Activated T-cell treated with anti-CD3 and anti-CD28 coated beads, Interleukin-2, amount 50 U/mL, for 4 hours (primary cell): ENCODE results near the gene FHAD1. TPM values are rescaled to one million over a fixed set of nuclear protein-coding genes. Genes with fewer than 3 reads are reported as not detected.
"Not testable (repeated sequence)": the region's sequence is repeated elsewhere in the genome, so short reads cannot be mapped to it uniquely, and the experiment has no call there.

Experiments used
- ATAC-seq, 2 donors: fragments of 200-7000 bp; cut with Tn5 transposase; one replicate each; pipeline ENCODE4 v1.10.0; 2021
- DNase-seq: peaks from one replicate; pipeline ENCODE4 v3.0.0-alpha.2; 2020
- H3K27me3 Mint-ChIP-seq: one replicate; pipeline ENCODE4 v1.8.0; 2021; ENCODE audit warnings: low read depth, mixed read lengths
- H3K36me3 Mint-ChIP-seq: one replicate; pipeline ENCODE4 v1.8.0; 2022; ENCODE audit warnings: mixed read lengths; ENCODE audit not compliant: insufficient read depth
- H3K4me1 Mint-ChIP-seq: one replicate; pipeline ENCODE4 v1.8.0; 2021; ENCODE audit warnings: low read depth, mixed read lengths
- H3K4me3 Mint-ChIP-seq: one replicate; pipeline ENCODE4 v1.8.0; 2021; ENCODE audit warnings: mild to moderate bottlenecking, moderate library complexity, mixed read lengths
- H3K9me3 Mint-ChIP-seq: one replicate; pipeline ENCODE4 v1.8.0; 2021; ENCODE audit warnings: mixed read lengths
- total RNA-seq, 3 donors: library from RNA; stranded (reverse); gene quantifications; one replicate each; pipeline ENCODE4 v1.2.1, GENCODE V29; 2021

The FHAD1 gene
- total RNA-seq, 3 donors from 2014 or later = 0.08 to 0.50 (median 0.20) TPM

- no peak overlapping the region for H3K4me3 Mint-ChIP-seq
- peaks cover 17% of the 10 kb centered on the region for H3K27me3 Mint-ChIP-seq
- DNase-seq (no peak), ATAC-seq (no peak)
- no peaks in the 10 kb centered on the region for H3K36me3 Mint-ChIP-seq
- peaks cover 8% of the 10 kb centered on the region for H3K4me1 Mint-ChIP-seq
- peaks cover 3% of the 10 kb centered on the region for H3K9me3 Mint-ChIP-seq
Measured at GRCh38 chr1:15287035-15287979, 40.3 kb downstream of the FHAD1 start.

GRCh38 chr1:15288173-15288926 is 41.3 kb downstream of the FHAD1 start:
- Mint-ChIP-seq H3K27me3 (peaks cover 15% of the 10 kb centered on the region), H3K36me3 (no peaks in the 10 kb centered on the region), H3K4me1 (peaks cover 8% of the 10 kb centered on the region), H3K9me3 (peaks cover 3% of the 10 kb centered on the region), H3K4me3 (no peak overlapping the region)
- no peak for DNase-seq
- no peak for ATAC-seq

DNA sequence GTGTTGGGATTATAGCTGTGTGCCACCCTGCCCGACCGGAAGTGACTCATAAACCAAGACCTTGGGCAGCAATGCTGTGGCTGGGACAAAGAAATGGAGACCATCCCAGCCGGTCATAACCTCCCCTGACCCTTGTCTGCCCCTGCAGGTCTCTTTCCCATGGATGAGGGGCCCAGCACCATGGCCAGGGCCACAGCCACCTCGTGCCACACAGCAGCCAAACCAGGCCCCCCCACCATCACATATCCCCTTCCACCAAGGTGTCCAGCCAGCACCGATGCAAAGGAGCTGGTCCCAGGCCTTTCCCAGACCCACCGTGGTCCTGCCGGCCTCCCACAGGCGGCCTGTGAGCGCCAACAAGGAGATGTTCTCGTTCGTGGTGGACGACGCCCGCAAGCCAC is 42.2 kb downstream of the FHAD1 start:
- DNase-seq = no peak
- H3K27me3 Mint-ChIP-seq = peaks cover 15% of the 10 kb centered on the region
- H3K9me3 Mint-ChIP-seq = peaks cover 3% of the 10 kb centered on the region
- H3K4me1 Mint-ChIP-seq = peaks cover 8% of the 10 kb centered on the region
- H3K4me3 Mint-ChIP-seq = no peak overlapping the region
- H3K36me3 Mint-ChIP-seq = no peaks in the 10 kb centered on the region
- no peak for ATAC-seq

GRCh38 chr1:15290382-15290781 is 43.4 kb downstream of the FHAD1 start:
- Mint-ChIP-seq H3K27me3 (peaks cover 12% of the 10 kb centered on the region), H3K36me3 (no peaks in the 10 kb centered on the region), H3K9me3 (peaks cover 3% of the 10 kb centered on the region), H3K4me3 (no peak overlapping the region), H3K4me1 (peaks cover 8% of the 10 kb centered on the region)
- DNase-seq (no peak), ATAC-seq (peak; percentile 76 to 95)

DNA sequence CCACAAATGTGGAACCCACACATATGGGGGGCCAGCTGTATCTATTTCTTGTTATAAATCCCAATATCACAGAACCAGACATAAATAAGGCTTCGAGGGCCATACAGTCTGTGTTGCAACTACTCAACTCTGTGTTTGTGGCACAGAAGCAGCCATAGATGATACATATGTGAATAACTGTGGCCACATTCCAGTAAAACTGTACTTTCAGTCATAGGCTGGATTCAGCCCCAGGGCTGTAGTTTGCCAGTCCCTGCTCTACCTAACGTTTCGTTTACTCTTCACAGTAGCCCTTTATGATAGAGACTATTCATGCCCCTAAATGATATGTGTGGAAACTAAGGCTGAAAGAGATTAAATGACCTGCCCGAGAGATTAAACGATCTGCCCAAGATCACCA is 48.7 kb downstream of the FHAD1 start:
- Mint-ChIP-seq H3K36me3 (no peaks in the 10 kb centered on the region), H3K4me1 (peaks cover 6% of the 10 kb centered on the region), H3K4me3 (no peak overlapping the region), H3K27me3 (peaks cover 7% of the 10 kb centered on the region), H3K9me3 (no peaks in the 10 kb centered on the region)
- DNase-seq (no peak), ATAC-seq (no peak)

- peaks cover 7% of the 10 kb centered on the region for H3K27me3 Mint-ChIP-seq
- peaks cover 5% of the 10 kb centered on the region for H3K4me1 Mint-ChIP-seq
- H3K36me3 Mint-ChIP-seq = no peaks in the 10 kb centered on the region
- DNase-seq (no peak), ATAC-seq (peak; percentile 60 to 75)
- H3K4me3 Mint-ChIP-seq = no peak overlapping the region
- H3K9me3 Mint-ChIP-seq = no peaks in the 10 kb centered on the region
Measured at GRCh38 chr1:15296585-15297321, 49.7 kb downstream of the FHAD1 start.

DNA sequence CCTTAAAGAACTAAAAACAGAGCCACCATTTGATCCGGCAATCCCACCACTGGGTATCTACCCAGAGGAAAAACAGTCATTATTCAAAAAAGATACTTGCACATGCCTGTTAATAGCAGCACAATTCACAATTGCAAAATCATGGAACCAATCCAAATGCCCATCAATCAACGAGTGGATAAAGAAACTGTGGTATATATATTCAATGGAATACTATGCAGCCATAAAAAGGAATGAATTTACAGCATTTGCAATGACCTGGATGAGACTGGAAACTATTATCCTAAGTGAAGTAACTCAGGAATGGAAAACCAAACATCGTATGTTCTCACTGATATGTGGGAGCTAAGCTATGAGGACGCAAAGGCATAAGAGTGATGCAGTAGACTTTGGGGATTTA is 51.0 kb downstream of the FHAD1 start:
- ATAC-seq, DNase-seq, H3K4me1 Mint-ChIP-seq, H3K4me3 Mint-ChIP-seq, H3K27me3 Mint-ChIP-seq, H3K36me3 Mint-ChIP-seq, H3K9me3 Mint-ChIP-seq: not testable (repeated sequence)

DNA sequence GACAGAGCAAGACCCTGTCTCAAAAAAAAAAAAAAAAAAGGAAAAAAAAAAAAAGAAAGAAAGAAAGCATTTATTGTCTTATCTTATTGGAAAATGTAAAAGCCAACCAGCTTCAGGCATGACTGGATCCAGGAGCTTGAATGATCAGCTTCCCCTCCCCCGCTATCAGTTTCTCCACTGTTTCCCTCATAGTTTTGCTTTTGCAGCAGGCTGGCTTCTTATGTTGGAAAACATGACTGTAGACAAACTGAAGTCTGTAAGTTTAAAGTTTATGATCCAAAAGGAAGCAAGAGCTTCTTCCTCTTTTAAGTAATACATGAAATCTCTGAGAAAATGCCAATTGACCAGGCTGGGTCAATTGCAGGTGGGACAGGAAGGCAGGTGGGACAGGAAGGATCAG is 52.2 kb downstream of the FHAD1 start:
- ATAC-seq = no peak
- no peaks in the 10 kb centered on the region for H3K9me3 Mint-ChIP-seq
- H3K27me3 Mint-ChIP-seq = peaks cover 7% of the 10 kb centered on the region
- DNase-seq = no peak
- peaks cover 5% of the 10 kb centered on the region for H3K4me1 Mint-ChIP-seq
- H3K4me3 Mint-ChIP-seq = no peak overlapping the region
- no peaks in the 10 kb centered on the region for H3K36me3 Mint-ChIP-seq

DNA sequence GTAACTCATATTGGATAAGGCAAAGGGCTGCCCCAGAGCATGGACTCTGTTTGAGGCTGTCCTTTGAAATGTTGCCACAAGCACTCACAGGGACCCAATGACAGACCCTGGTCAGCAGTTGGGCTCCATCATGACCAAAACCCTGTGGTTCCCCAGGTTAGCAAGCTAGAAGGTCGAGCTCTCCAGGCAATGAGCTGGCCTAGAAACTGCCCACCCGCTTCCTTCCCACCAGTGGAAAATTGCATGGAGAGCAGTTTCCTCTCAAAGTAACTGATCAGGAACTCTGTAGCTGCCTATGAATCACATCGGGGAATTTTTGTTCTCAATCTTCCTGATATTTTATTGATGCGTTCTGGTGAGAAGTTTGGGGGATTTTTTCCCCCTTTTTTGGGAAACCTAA is 52.8 kb downstream of the FHAD1 start:
- ATAC-seq = no peak
- no peaks in the 10 kb centered on the region for H3K36me3 Mint-ChIP-seq

GRCh38 chr1:15303935-15304334 is 56.9 kb downstream of the FHAD1 start:
- Mint-ChIP-seq H3K36me3 (peaks cover 2% of the 10 kb centered on the region), H3K27me3 (peaks cover 7% of the 10 kb centered on the region), H3K4me1 (no peaks in the 10 kb centered on the region), H3K4me3 (no peak overlapping the region), H3K9me3 (no peaks in the 10 kb centered on the region)
- no peak for ATAC-seq
- no peak for DNase-seq

More for the DNA sequence above, 52.8 kb downstream of the FHAD1 start:
- Mint-ChIP-seq H3K27me3 (peaks cover 10% of the 10 kb centered on the region), H3K4me3 (no peak overlapping the region), H3K9me3 (no peaks in the 10 kb centered on the region), H3K4me1 (peaks cover 5% of the 10 kb centered on the region)
- DNase-seq = no peak

DNA sequence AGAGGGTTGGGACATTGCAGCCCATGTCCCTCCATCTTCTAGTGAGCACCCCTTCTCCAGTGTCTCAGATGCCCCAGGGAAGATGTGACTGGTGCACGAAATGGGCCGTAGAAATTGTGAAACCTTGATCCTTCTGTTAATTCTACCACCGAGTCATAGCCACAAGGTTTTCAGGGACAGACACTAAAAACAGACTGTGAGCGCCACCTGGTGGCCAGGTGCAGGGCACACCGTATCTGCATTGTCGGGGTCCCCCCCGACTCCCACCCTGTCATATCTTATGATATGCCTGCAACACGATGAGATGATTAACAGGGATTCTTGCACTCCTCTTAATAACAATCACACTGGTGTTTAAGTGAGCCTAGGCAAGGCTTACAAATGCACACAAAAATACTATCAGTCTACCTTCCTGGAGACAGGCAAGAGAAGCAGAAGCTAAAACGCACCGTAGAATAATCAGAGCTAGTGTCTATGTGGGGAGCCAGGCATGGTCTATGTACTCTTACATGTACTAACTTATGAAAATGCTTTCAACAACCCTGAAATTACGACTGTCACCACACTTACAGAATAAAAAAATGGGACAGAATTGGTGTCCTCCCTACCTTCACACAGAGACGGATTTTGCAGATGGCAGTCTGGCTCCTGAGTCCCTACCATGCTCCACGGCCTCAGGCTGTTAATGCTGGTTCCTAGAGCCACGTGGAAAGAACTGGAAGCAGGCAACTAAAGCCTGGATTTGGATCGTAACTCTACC is 57.9 kb downstream of the FHAD1 start:
- no peak overlapping the region for H3K4me3 Mint-ChIP-seq
- H3K36me3 Mint-ChIP-seq = peaks cover 2% of the 10 kb centered on the region
- DNase-seq (peak; percentile 70), ATAC-seq (peak; percentile 63 to 74)
- no peaks in the 10 kb centered on the region for H3K4me1 Mint-ChIP-seq
- H3K27me3 Mint-ChIP-seq = peaks cover 7% of the 10 kb centered on the region
- no peaks in the 10 kb centered on the region for H3K9me3 Mint-ChIP-seq

DNA sequence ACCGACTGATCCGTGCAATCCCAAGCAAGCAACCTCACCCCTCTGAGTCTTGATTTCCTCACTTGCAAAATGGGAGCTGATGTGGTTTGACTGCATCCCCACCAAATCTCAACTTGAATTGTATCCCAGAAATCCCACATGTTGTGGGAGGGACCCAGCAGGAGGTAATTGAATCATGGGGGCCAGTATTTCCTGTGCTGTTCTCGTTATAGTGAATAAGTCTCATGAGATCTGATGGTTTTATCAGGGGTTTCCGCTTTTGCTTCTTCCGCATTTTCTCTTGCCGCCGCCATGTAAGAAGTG is 58.4 kb downstream of the FHAD1 start:
- Mint-ChIP-seq H3K9me3 (no peaks in the 10 kb centered on the region), H3K27me3 (peaks cover 7% of the 10 kb centered on the region), H3K4me3 (no peak overlapping the region), H3K36me3 (peaks cover 2% of the 10 kb centered on the region), H3K4me1 (no peaks in the 10 kb centered on the region)
- DNase-seq = no peak
- ATAC-seq = no peak

- not testable (repeated sequence) for H3K4me3 Mint-ChIP-seq, H3K27me3 Mint-ChIP-seq, H3K36me3 Mint-ChIP-seq, ATAC-seq, H3K4me1 Mint-ChIP-seq, DNase-seq, H3K9me3 Mint-ChIP-seq
Measured at GRCh38 chr1:15306352-15306751, 59.3 kb downstream of the FHAD1 start.

DNA sequence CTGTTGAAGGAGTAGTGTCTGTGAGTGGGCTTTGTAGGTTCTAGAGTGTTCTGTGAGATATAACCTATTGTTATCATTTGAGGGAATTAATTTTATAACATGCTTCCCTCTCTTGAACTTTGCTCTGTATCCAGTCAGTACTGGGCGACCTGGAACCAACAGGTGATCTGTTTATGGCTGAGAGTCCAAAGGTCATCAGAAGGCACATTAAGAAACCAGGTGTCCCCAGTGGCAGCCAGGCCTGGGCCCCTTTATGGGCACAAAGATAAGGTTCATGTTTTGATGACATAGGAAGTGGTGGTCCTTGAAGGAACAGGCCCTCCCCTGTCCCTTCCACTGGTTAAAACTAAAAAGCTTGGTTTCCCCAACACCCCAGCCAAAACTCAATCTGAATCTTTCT is 61.1 kb downstream of the FHAD1 start:
- no peak for ATAC-seq
- no peak for DNase-seq
- Mint-ChIP-seq H3K27me3 (peaks cover 9% of the 10 kb centered on the region), H3K9me3 (peaks cover 4% of the 10 kb centered on the region), H3K36me3 (peaks cover 2% of the 10 kb centered on the region), H3K4me3 (no peak overlapping the region), H3K4me1 (no peaks in the 10 kb centered on the region)
